ENCODE measurements around the gene SALL3.

The SALL3 gene

GRCh38 chr18:78981394-78981831 lies 1.8 kb downstream of the SALL3 start:
- TF ChIP-seq, protein P1, sequence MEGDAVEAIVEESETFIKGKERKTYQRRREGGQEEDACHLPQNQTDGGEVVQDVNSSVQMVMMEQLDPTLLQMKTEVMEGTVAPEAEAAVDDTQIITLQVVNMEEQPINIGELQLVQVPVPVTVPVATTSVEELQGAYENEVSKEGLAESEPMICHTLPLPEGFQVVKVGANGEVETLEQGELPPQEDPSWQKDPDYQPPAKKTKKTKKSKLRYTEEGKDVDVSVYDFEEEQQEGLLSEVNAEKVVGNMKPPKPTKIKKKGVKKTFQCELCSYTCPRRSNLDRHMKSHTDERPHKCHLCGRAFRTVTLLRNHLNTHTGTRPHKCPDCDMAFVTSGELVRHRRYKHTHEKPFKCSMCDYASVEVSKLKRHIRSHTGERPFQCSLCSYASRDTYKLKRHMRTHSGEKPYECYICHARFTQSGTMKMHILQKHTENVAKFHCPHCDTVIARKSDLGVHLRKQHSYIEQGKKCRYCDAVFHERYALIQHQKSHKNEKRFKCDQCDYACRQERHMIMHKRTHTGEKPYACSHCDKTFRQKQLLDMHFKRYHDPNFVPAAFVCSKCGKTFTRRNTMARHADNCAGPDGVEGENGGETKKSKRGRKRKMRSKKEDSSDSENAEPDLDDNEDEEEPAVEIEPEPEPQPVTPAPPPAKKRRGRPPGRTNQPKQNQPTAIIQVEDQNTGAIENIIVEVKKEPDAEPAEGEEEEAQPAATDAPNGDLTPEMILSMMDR (IDR thresholded peaks at IDR 0.05; ENCODE audit: low read depth, low read length) = no peak
- no peak for DNase-seq (ENCODE audit: extremely low read depth, low read depth)

DNA sequence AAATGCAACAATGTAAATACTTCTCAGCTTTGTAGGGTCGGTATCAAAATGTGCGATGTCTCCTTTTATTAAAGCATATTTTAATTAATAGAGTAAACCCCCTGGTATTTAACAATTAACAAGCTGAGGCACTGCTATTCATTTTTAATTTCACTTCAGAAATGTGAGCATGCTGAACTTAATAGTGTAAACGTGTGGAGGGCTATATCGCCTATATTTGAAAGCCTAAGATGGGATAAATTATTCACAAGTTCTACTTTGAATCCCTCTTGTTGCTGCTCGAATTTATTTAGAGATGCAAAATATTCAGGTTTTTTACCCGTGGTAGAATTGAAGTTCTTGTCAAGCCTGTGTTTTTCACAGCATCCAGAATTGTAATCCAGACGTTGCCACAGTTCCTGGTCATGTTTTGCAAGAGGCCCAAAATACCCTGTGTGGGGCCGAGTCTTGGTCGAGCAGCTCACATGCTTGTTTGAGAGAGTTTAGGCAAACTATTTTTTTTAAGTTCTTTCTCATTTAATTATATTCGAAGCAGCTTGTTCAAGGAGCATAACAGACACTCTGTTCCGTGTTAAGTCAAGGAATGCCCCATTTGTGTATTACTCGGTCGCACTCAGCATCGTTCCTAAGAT lies 2.5 kb downstream of the SALL3 start:
- TF ChIP-seq, protein P1 (IDR thresholded peaks at IDR 0.05; ENCODE audit: low read depth, low read length) = no peak
- no peak for DNase-seq (ENCODE audit: extremely low read depth, low read depth)

- DNase-seq (ENCODE audit: extremely low read depth, low read depth) = no peak
- TF ChIP-seq, protein P1 (IDR thresholded peaks at IDR 0.05; ENCODE audit: low read depth, low read length) = no peak
Measured at GRCh38 chr18:78983512-78983911, 3.9 kb downstream of the SALL3 start.

DNA sequence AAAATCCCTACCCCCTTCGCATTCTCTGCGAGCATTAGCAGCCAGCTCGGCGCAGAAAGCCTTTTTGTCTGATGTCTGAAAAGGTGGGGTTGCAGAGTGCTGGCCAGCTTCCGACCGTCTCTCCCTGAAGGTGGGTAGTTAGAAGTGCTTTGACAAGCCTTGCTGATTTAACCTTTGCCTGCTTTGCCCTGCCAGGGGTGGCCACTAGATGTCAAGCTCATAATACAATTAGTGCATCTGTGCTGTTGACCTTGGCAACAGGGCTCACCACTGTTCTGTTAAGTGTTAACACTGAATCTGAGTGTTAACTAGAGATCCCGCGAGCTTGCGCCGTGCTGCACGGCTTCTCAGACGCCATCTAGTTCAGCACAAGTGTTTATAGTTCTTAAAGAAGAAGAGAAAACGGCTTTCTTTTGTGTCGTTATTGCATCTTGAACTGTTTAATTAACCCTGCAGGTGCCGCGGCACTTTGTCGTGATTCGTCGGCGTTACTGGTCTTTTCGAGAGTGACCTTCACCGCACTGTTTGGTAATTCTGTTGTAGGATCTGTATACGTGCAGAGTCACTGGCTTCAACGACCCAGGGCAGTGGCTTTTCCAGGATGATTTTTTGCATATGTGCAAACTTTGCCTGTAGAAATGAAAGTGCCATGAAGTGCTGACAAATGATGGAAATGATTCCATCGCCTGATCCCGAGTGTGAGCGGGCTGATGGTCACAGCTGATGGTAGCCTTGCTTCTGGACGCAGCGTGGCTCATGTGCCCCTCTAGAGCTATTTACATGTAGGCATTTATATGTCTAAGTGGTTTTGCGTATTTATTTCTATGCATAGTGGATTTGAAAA lies 5.5 kb downstream of the SALL3 start:
- DNase-seq (ENCODE audit: extremely low read depth, low read depth) = no peak
- TF ChIP-seq, protein P1 (IDR thresholded peaks at IDR 0.05; ENCODE audit: low read depth, low read length) = no peak; the same call in 1 of the 2 replicates

DNA sequence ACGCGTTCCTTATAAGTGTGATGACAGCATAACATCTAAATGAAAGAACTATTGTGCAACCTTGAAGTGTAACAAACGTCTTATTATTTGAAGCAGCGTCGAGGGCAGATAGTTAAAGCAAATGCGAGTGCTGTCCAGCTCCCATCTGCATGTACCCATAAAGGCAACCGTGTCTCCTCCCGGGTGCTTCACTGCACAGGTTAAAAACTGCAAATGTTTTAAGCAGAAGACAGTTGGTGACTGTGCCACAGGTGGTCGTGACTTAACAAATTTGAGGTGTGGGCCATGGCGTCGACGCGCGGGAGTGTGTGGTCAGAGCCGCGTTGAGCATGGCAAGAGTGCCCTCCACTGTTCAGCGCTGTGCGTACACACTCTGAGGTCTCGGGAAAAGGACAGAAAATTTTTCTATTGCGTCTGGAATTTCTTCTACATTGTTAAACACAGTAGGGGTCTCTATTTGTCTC lies 6.4 kb downstream of the SALL3 start:
- TF ChIP-seq, protein P1 (IDR thresholded peaks at IDR 0.05; ENCODE audit: low read depth, low read length) = no peak; the same call in none of the 2 replicates
- no peak for DNase-seq (ENCODE audit: extremely low read depth, low read depth)

GRCh38 chr18:78991446-78991845 lies 11.8 kb downstream of the SALL3 start:
- TF ChIP-seq, protein P1 (IDR thresholded peaks at IDR 0.05; ENCODE audit: low read depth, low read length) = no peak
- DNase-seq (ENCODE audit: extremely low read depth, low read depth) = no peak

All from AG09319 (cell line).